ENCODE measurements around the gene GABRR3.

The GABRR3 gene

DNA sequence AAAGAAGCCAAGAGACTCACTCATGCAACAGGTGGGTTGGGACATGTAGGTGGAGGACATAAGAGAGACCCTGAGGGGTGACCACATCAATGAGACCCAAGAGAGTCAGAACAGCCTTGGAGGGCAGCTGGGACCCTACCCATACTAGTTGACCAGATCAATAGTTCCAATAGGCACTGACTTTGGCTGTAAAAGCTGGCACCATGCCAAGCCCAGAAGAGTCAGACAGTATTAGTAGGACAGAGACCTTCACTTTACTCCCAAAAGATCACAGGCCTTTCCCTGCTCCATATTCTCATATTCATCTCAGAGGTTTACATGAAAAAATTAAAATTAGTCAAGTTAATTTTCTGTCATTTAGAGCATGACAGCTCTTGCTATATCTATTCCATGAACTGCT, 20.9 kb upstream of the GABRR3 start:
- H3K27me3 ChIP-seq (ENCODE audit: insufficient read depth, poor library complexity, severe bottlenecking) = no peaks in the 10 kb centered on the region
- H3K4me3 ChIP-seq (replicated peaks; ENCODE audit: insufficient read depth, low read length) = no peak overlapping the region
- TF ChIP-seq, protein P1, sequence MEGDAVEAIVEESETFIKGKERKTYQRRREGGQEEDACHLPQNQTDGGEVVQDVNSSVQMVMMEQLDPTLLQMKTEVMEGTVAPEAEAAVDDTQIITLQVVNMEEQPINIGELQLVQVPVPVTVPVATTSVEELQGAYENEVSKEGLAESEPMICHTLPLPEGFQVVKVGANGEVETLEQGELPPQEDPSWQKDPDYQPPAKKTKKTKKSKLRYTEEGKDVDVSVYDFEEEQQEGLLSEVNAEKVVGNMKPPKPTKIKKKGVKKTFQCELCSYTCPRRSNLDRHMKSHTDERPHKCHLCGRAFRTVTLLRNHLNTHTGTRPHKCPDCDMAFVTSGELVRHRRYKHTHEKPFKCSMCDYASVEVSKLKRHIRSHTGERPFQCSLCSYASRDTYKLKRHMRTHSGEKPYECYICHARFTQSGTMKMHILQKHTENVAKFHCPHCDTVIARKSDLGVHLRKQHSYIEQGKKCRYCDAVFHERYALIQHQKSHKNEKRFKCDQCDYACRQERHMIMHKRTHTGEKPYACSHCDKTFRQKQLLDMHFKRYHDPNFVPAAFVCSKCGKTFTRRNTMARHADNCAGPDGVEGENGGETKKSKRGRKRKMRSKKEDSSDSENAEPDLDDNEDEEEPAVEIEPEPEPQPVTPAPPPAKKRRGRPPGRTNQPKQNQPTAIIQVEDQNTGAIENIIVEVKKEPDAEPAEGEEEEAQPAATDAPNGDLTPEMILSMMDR (IDR thresholded peaks at IDR 0.05; ENCODE audit: insufficient read depth, low read length) = no peak
- TF ChIP-seq, protein P2, sequence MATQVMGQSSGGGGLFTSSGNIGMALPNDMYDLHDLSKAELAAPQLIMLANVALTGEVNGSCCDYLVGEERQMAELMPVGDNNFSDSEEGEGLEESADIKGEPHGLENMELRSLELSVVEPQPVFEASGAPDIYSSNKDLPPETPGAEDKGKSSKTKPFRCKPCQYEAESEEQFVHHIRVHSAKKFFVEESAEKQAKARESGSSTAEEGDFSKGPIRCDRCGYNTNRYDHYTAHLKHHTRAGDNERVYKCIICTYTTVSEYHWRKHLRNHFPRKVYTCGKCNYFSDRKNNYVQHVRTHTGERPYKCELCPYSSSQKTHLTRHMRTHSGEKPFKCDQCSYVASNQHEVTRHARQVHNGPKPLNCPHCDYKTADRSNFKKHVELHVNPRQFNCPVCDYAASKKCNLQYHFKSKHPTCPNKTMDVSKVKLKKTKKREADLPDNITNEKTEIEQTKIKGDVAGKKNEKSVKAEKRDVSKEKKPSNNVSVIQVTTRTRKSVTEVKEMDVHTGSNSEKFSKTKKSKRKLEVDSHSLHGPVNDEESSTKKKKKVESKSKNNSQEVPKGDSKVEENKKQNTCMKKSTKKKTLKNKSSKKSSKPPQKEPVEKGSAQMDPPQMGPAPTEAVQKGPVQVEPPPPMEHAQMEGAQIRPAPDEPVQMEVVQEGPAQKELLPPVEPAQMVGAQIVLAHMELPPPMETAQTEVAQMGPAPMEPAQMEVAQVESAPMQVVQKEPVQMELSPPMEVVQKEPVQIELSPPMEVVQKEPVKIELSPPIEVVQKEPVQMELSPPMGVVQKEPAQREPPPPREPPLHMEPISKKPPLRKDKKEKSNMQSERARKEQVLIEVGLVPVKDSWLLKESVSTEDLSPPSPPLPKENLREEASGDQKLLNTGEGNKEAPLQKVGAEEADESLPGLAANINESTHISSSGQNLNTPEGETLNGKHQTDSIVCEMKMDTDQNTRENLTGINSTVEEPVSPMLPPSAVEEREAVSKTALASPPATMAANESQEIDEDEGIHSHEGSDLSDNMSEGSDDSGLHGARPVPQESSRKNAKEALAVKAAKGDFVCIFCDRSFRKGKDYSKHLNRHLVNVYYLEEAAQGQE (IDR thresholded peaks at IDR 0.05; ENCODE audit: insufficient replicate concordance, low read depth) = no peak
- TF ChIP-seq POLR2AphosphoS5 (IDR thresholded peaks at IDR 0.05; ENCODE audit: low read depth) (no peak), SPI1 (IDR thresholded peaks at IDR 0.05; ENCODE audit: borderline replicate concordance, low read depth) (no peak), GABPA (IDR thresholded peaks at IDR 0.05; ENCODE audit: low read depth) (no peak)
- DNase-seq (ENCODE audit: low read depth in 1 of 2, low spot score in 1 of 2) = no peak
- H3K27ac ChIP-seq (replicated peaks) = no peak overlapping the region

DNA sequence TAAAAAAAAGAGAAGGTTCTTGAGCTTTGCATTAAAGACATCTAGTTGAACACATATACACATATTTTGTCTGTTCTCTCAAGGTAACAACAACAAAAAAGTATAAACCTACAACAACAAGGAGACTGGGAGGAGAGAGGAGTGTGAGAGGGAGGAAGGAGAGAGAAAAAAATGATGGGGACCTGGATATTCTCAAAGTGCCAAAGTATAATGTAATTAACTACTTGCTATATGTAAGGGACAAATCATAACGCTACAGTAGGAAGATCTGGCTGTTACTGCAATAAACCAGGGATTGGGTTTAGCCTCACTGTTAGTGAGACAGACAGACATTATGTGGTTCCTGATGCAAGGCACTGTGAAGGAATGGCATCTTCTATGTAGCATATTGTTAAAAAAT, 14.2 kb upstream of the GABRR3 start:
- TF ChIP-seq, protein P1 (IDR thresholded peaks at IDR 0.05; ENCODE audit: insufficient read depth, low read length) = no peak
- Histone ChIP-seq H3K27ac (replicated peaks) (no peak overlapping the region), H3K4me3 (replicated peaks; ENCODE audit: insufficient read depth, low read length) (no peak overlapping the region), H3K27me3 (ENCODE audit: insufficient read depth, poor library complexity, severe bottlenecking) (no peaks in the 10 kb centered on the region)
- DNase-seq (ENCODE audit: low read depth in 1 of 2, low spot score in 1 of 2) = no peak

DNA sequence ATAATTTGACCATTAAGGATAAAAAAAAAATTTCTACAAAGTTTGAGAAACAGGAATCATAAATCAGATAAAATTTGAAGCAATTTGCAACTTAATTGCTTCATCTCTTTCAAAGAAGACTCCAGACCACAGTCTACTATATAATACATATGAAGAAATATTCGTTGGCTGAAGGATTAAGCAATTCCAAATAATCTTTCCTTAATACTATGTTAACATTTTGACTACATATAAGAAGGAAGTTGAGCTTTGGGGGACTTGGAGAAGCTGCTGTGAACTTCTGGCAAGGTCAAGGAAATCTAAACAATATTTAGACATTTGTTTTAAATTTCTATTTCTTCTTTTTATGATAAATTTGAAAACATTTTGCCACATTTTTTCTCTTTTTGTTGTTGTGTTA, 13.5 kb upstream of the GABRR3 start:
- Histone ChIP-seq H3K27me3 (ENCODE audit: insufficient read depth, poor library complexity, severe bottlenecking) (no peaks in the 10 kb centered on the region), H3K27ac (replicated peaks) (no peak overlapping the region), H3K4me3 (replicated peaks; ENCODE audit: insufficient read depth, low read length) (no peak overlapping the region)
- peak; percentile 16 to 81 for DNase-seq (ENCODE audit: low read depth in 1 of 2, low spot score in 1 of 2)
- TF ChIP-seq, protein P2 (IDR thresholded peaks at IDR 0.05; ENCODE audit: insufficient replicate concordance, low read depth) = no peak
- TF ChIP-seq SPI1 (IDR thresholded peaks at IDR 0.05; ENCODE audit: borderline replicate concordance, low read depth) (no peak), POLR2AphosphoS5 (IDR thresholded peaks at IDR 0.05; ENCODE audit: low read depth) (no peak)

DNA sequence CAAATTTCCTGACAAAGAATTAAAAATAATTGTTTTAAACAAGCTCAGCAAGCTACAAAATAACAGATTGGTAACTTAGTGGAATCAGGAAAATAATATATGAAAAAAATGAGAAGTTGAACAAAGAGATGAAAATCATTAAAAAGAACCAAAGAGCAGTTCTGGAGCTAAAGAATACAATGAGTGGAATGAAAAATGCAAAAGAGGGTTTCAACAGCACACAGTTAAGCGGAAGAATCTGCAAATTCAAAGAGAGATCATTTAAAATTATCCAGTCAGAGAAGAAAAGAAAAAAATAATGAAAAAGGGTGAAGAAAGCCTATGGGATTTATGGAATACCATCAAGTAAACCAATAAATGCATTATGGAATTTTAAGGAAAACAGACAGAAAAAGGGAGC, 6.2 kb upstream of the GABRR3 start:
- Histone ChIP-seq H3K4me3 (replicated peaks; ENCODE audit: insufficient read depth, low read length) (no peak overlapping the region), H3K27ac (replicated peaks) (no peak overlapping the region), H3K27me3 (ENCODE audit: insufficient read depth, poor library complexity, severe bottlenecking) (no peaks in the 10 kb centered on the region)
- TF ChIP-seq SPI1 (IDR thresholded peaks at IDR 0.05; ENCODE audit: borderline replicate concordance, low read depth) = no peak
- TF ChIP-seq, protein P1 (IDR thresholded peaks at IDR 0.05; ENCODE audit: insufficient read depth, low read length) = no peak
- no peak for DNase-seq (ENCODE audit: low read depth in 1 of 2, low spot score in 1 of 2)

Data from HL-60 (cell line).